Caco-2 (cell line): ENCODE results near the gene TOM1. TPM values are rescaled to one million over a fixed set of nuclear protein-coding genes. Genes with fewer than 3 reads are reported as not detected.

ENCODE experiments used
- BruUV-seq: library from RNA; stranded (reverse); fragments of 400-500 nt; replicated peaks from 2 replicates; lab custom pipeline; 2021; lab: Mats Ljungman, UMichigan
- CTCF ChIA-PET: fragments of 300-600 bp; sonication (Branson Sonifier 250); formaldehyde crosslinking; loops from one replicate; lab custom pipeline; 2022; ENCODE audit warnings: antibody characterized with exemption; lab: Charles Lee
- POLR2A ChIA-PET: fragments of 300-600 bp; sonication (Branson Sonifier 250); formaldehyde crosslinking; loops from one replicate; lab custom pipeline; 2022; ENCODE audit warnings: antibody characterized with exemption; lab: Charles Lee
- DNase-seq, 2 experiments: peaks; one replicate each; pipeline versions ENCODE4 v3.0.0 to v3.0.0-alpha.2; 2020 to 2022
- H3K27me3 ChIP-seq: replicated peaks from 2 replicates; pipeline ENCODE4 v1.6.0; 2011; ENCODE audit warnings: low read length; ENCODE audit not compliant: control insufficient read depth, insufficient read depth
- H3K36me3 ChIP-seq: 2 replicates; pipeline ENCODE4 v1.5.1; 2011; ENCODE audit warnings: low read length; ENCODE audit not compliant: control insufficient read depth, insufficient read depth
- H3K4me1 ChIP-seq: fragments of 250-450 bp; sonication (Bioruptor Pico); 2 replicates; pipeline ENCODE4 v1.5.1; 2020; ENCODE audit warnings: mild to moderate bottlenecking
- H3K4me3 ChIP-seq: 2 replicates; pipeline ENCODE4 v1.5.1; 2011; ENCODE audit warnings: low read depth, mild to moderate bottlenecking, control low read depth, low read length
- H3K9me3 ChIP-seq: fragments of 250-450 bp; sonication (Bioruptor Pico); 2 replicates; pipeline ENCODE4 v1.5.1; 2020; ENCODE audit warnings: mild to moderate bottlenecking, moderate library complexity
- H3K27ac Mint-ChIP-seq: one replicate; pipeline ENCODE4 v1.8.0; 2022; ENCODE audit warnings: mixed read lengths; ENCODE audit not compliant: unreplicated experiment
- H3K27me3 Mint-ChIP-seq: one replicate; pipeline ENCODE4 v1.8.0; 2022; ENCODE audit warnings: mixed read lengths; ENCODE audit not compliant: insufficient read depth, unreplicated experiment
- H3K36me3 Mint-ChIP-seq: one replicate; pipeline ENCODE4 v1.8.0; 2022; ENCODE audit warnings: mild to moderate bottlenecking, mixed read lengths; ENCODE audit not compliant: insufficient read depth, unreplicated experiment
- H3K4me1 Mint-ChIP-seq: one replicate; pipeline ENCODE4 v1.8.0; 2022; ENCODE audit warnings: low read depth, mixed read lengths; ENCODE audit not compliant: unreplicated experiment
- H3K4me3 Mint-ChIP-seq: one replicate; pipeline ENCODE4 v1.8.0; 2022; ENCODE audit warnings: mild to moderate bottlenecking, moderate library complexity, mixed read lengths; ENCODE audit not compliant: unreplicated experiment
- H3K9me3 Mint-ChIP-seq: one replicate; pipeline ENCODE4 v1.8.0; 2022; ENCODE audit warnings: mixed read lengths; ENCODE audit not compliant: unreplicated experiment
- intact Hi-C: fragments of 100-400 bp; cut with micrococcal nuclease; formaldehyde crosslinking; loops from one replicate; pipeline ENCODE4 v1.10.0; 2022; ENCODE audit not compliant: unreplicated experiment
- total RNA-seq: library from RNA; stranded (reverse); gene quantifications from 2 replicates; pipeline ENCODE4 v1.2.3, GENCODE V29; 2022
- TF ChIP-seq, protein P1 (sequence below), 2 experiments: fragments of 200-600 bp in 1 of 2; IDR thresholded peaks; 1 replicate in 1 of 2; 2 replicates in 1 of 2; pipeline versions ENCODE4 v1.5.1 to v1.8.0; 2011 to 2022; ENCODE audit warnings: antibody characterized with exemption in 1 of 2, control low read depth in 1 of 2, inconsistent platforms in 1 of 2, low read depth in 1 of 2, low read length in 1 of 2, mild to moderate bottlenecking in 1 of 2, moderate library complexity in 1 of 2; ENCODE audit not compliant: insufficient read depth in 1 of 2, severe bottlenecking in 1 of 2, unreplicated experiment in 1 of 2

TOM1 gene
- total RNA-seq, 1 experiment from 2014 or later, result 47.4 TPM

DNA sequence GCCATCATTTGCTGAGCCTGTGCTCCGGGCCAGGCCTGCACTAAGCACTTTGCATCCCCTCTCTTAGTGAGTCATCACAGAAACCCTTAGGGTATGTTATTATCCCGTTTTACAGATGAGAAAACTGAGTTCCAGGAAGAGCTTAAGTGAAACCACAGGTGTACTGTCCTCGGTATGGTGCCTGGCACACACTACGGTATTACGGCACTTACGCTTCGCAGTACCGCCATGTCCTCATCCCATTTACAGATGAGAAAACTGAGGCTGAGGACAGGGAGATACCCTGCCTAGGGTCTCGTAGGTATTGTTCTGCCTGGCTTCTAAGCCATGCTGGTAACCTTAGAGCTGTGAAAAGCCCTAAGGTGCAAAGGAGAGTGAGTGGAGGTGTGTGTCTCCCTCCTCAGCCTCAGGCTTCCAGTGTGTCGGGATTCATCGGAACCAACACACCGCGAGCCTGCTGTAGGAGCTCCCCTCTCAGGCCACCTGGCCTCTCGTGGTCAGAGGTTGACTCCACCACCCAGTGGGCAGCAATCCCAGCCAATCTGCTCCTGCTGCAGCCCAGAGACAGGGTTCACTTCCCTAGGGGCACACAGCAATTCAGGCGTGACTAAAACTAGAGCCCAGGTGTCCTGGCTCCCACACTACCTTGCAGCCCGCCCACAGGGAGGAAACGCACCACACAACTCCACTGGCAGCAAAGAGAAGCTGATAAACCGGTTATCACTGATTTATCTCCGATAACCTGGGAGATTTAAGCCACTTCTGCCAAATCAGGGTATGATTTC, 41.6 kb downstream of the TOM1 start:
- H3K4me1 Mint-ChIP-seq, result no peaks in the 10 kb centered on the region
- no peaks in the 10 kb centered on the region for H3K9me3 Mint-ChIP-seq
- CTCF ChIA-PET, result no interaction called here
- Histone ChIP-seq H3K9me3 (no peaks in the 10 kb centered on the region), H3K4me1 (no peaks in the 10 kb centered on the region), H3K27me3 (no peaks in the 10 kb centered on the region), H3K36me3 (peaks cover 8% of the 10 kb centered on the region), H3K4me3 (no peak overlapping the region)
- H3K4me3 Mint-ChIP-seq, result no peak overlapping the region
- DNase-seq, result no peak
- H3K36me3 Mint-ChIP-seq, result peaks cover 5% of the 10 kb centered on the region
- no TSS peak for BruUV-seq
- POLR2A ChIA-PET, result no interaction called here
- intact Hi-C loops, result no loop called here
- H3K27me3 Mint-ChIP-seq, result no peaks in the 10 kb centered on the region
- H3K27ac Mint-ChIP-seq, result no peak overlapping the region
- TF ChIP-seq, protein P1, sequence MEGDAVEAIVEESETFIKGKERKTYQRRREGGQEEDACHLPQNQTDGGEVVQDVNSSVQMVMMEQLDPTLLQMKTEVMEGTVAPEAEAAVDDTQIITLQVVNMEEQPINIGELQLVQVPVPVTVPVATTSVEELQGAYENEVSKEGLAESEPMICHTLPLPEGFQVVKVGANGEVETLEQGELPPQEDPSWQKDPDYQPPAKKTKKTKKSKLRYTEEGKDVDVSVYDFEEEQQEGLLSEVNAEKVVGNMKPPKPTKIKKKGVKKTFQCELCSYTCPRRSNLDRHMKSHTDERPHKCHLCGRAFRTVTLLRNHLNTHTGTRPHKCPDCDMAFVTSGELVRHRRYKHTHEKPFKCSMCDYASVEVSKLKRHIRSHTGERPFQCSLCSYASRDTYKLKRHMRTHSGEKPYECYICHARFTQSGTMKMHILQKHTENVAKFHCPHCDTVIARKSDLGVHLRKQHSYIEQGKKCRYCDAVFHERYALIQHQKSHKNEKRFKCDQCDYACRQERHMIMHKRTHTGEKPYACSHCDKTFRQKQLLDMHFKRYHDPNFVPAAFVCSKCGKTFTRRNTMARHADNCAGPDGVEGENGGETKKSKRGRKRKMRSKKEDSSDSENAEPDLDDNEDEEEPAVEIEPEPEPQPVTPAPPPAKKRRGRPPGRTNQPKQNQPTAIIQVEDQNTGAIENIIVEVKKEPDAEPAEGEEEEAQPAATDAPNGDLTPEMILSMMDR (IDR thresholded peaks at IDR 0.05; ENCODE audit: insufficient read depth in 1 of 2, low read depth in 1 of 2, low read length in 1 of 2, severe bottlenecking in 1 of 2, unreplicated experiment in 1 of 2), result no peak

DNA sequence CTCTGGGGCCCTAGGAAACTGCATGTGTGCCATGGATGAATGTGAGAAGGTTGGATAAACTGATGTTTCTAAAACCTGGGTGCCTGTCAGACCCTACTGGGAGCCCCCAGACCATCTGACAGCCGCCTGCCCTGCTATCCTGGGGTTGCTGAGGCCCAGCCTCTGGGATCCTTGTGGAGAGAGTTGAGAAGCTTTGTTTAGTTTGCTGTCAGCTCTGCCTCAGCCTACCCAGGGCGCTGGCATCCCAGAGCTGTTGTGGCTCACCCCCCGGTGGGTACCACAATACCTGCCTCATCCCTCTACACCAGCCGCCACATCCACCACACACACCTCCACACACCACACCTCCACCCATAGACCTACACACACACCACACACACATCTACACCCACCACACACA, 42.7 kb downstream of the TOM1 start:
- ChIA-PET POLR2A (no interaction called here), CTCF (no interaction called here)
- no peaks in the 10 kb centered on the region for H3K9me3 ChIP-seq
- Mint-ChIP-seq H3K9me3 (no peaks in the 10 kb centered on the region), H3K4me3 (no peak overlapping the region), H3K4me1 (no peaks in the 10 kb centered on the region), H3K36me3 (peaks cover 5% of the 10 kb centered on the region), H3K27ac (no peak overlapping the region), H3K27me3 (no peaks in the 10 kb centered on the region)
- H3K4me3 ChIP-seq, result no peak overlapping the region
- H3K27me3 ChIP-seq, result no peaks in the 10 kb centered on the region
- H3K36me3 ChIP-seq, result peaks cover 6% of the 10 kb centered on the region
- intact Hi-C loops, result no loop called here
- DNase-seq, result no peak
- no TSS peak for BruUV-seq
- TF ChIP-seq, protein P1 (IDR thresholded peaks at IDR 0.05; ENCODE audit: insufficient read depth in 1 of 2, low read depth in 1 of 2, low read length in 1 of 2, severe bottlenecking in 1 of 2, unreplicated experiment in 1 of 2), result no peak
- no peaks in the 10 kb centered on the region for H3K4me1 ChIP-seq

DNA sequence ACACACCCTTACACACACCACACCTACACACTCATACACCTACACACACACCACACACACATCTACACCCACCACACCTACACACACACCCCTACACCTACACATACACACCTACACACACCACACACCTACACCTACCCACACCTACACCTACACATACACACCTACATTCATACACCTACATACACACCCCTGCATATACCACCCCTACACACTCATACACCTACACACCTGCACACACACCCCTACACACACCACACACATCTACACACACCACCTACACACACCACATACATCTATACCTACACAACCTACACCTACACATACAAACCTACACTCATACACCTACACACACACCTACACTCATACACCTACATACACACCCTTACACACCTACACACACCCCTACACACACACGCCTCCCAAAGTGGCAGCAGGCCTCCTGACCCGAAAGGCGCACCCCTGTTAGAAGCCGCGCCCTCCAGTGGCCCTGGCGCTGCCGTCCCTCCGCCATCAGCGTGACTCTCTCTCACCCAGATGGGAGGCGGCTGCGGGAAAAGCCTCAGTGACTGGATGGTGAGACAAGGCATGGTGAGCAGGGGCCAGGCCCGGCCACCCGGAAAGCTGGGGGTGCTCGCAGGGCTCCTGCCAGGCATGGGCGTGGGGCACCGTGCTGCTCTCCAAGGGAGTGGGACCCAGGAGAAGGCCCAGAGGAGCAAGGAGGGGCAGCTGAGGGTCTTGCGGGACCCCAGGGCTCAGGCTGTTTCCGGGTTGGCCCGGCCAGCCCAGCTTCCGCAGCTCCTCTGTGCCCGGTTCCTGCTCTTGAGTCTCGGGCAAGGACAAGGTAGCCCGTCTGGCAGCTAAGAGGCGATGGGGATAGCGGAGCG, 44.2 kb downstream of the TOM1 start:
- Mint-ChIP-seq H3K4me3 (no peak overlapping the region), H3K4me1 (no peaks in the 10 kb centered on the region), H3K27ac (no peak overlapping the region), H3K36me3 (peaks cover 5% of the 10 kb centered on the region), H3K27me3 (no peaks in the 10 kb centered on the region), H3K9me3 (no peaks in the 10 kb centered on the region)
- Histone ChIP-seq H3K4me1 (no peaks in the 10 kb centered on the region), H3K27me3 (no peaks in the 10 kb centered on the region), H3K36me3 (peaks cover 6% of the 10 kb centered on the region), H3K9me3 (no peaks in the 10 kb centered on the region), H3K4me3 (no peak overlapping the region)
- ChIA-PET CTCF (no interaction called here), POLR2A (no interaction called here)
- intact Hi-C loops, result no loop called here
- BruUV-seq, result no TSS peak
- TF ChIP-seq, protein P1 (IDR thresholded peaks at IDR 0.05; ENCODE audit: insufficient read depth in 1 of 2, low read depth in 1 of 2, low read length in 1 of 2, severe bottlenecking in 1 of 2, unreplicated experiment in 1 of 2), result no peak
- no peak for DNase-seq
